ENCODE results near the gene BSG. TPM values are rescaled to one million over a fixed set of nuclear protein-coding genes. Genes with fewer than 3 reads are reported as not detected.

BSG gene
- total and polyA plus RNA-seq, 2 of the 4 experiments (the other 2 are of a cell fraction): 130 to 698 TPM

- H2BK15ac ChIP-seq (ENCODE audit: low read depth, low read length): no peak overlapping the region
- H2AFZ ChIP-seq (replicated peaks; ENCODE audit: low read length, poor library complexity): no peak overlapping the region
- no peak overlapping the region for H3K18ac ChIP-seq (ENCODE audit: low read depth, low read length)
- no peak for TF ChIP-seq RCOR1 (IDR thresholded peaks at IDR 0.05; ENCODE audit: insufficient replicate concordance, low read length)
- TF ChIP-seq MXI1 (IDR thresholded peaks at IDR 0.05; ENCODE audit: borderline replicate concordance, low read depth, low read length): no peak
- no peak for TF ChIP-seq RFX5 (IDR thresholded peaks at IDR 0.05; ENCODE audit: low read depth, low read length)
- TF ChIP-seq BHLHE40 (IDR thresholded peaks at IDR 0.05; ENCODE audit: low read depth, low read length): no peak
- no peak for TF ChIP-seq USF2 (IDR thresholded peaks at IDR 0.05; ENCODE audit: low read depth, low read length)
- no peak for TF ChIP-seq MAFK (IDR thresholded peaks at IDR 0.05; ENCODE audit: low read depth, low read length)
- no peak for TF ChIP-seq MAZ (IDR thresholded peaks at IDR 0.05; ENCODE audit: borderline replicate concordance, low read depth, low read length)
- TF ChIP-seq SMC3 (IDR thresholded peaks at IDR 0.05; ENCODE audit: low read depth, low read length): no peak
- no peak for TF ChIP-seq CTCF (conservative IDR thresholded peaks at IDR 0.05; ENCODE audit: low read depth, low read length)
- TF ChIP-seq CHD1 (IDR thresholded peaks at IDR 0.05; ENCODE audit: low read depth, low read length): no peak
- H2BK20ac ChIP-seq (ENCODE audit: low read depth, low read length): no peak overlapping the region
- no peak overlapping the region for H2BK5ac ChIP-seq (ENCODE audit: low read depth, low read length, poor library complexity, severe bottlenecking)
- no peaks in the 10 kb centered on the region for H3K9me3 ChIP-seq (ENCODE audit: control insufficient read depth, insufficient read depth, low read length)
- H3K56ac ChIP-seq (ENCODE audit: extremely low read depth, insufficient read depth, low read length): no peak overlapping the region
- peaks cover 7% of the 10 kb centered on the region; the same call in 1 of the 2 replicates for H3K4me1 ChIP-seq (ENCODE audit: control insufficient read depth, insufficient read depth, low read length)
- no peak overlapping the region for H3K23ac ChIP-seq (ENCODE audit: low read depth, low read length)
- no peaks in the 10 kb centered on the region for H3K36me3 ChIP-seq (ENCODE audit: control insufficient read depth, insufficient read depth, low read length)
- no peak overlapping the region for H3K4ac ChIP-seq (ENCODE audit: low read depth, low read length)
- H3K4me3 ChIP-seq (ENCODE audit: insufficient read depth, low read depth, low read length): no peak overlapping the region
- no peak overlapping the region for H2AK5ac ChIP-seq (ENCODE audit: low read depth, low read length)
- H2BK120ac ChIP-seq (ENCODE audit: low read depth, low read length): no peak overlapping the region
- dilution Hi-C loops (cut with HindIII; ENCODE audit: low sequenced_read_pairs, unreplicated experiment) (no loop called here), in situ Hi-C loops (cut with MboI; ENCODE audit: low sequenced_read_pairs) (no loop called here), intact Hi-C loops (cut with micrococcal nuclease) (no loop called here)
- CTCF ChIA-PET: no interaction called here
- POLR2A ChIA-PET (ENCODE audit: unreplicated experiment): no interaction called here
- no TSS peak for BruUV-seq (replicated peaks)
- no CpG with 5 or more reads among the region's 14 CpGs for WGBS, 2 experiments (ENCODE audit: extremely low coverage in 2 of 2, insufficient read length in 1 of 2)
- H4K91ac ChIP-seq (ENCODE audit: insufficient read depth, low read depth, low read length): no peak overlapping the region
- no peak for ATAC-seq (ENCODE audit: low read depth)
- no peak overlapping the region for H3K9ac ChIP-seq (ENCODE audit: low read depth, low read length)
- no peaks in the 10 kb centered on the region for H3K27me3 ChIP-seq (ENCODE audit: control insufficient read depth, insufficient read depth, low read length)
- no peak overlapping the region for H3K27ac ChIP-seq (ENCODE audit: insufficient read depth, low read length)
- H3K9me1 ChIP-seq (ENCODE audit: insufficient read depth, low read length): no peaks in the 10 kb centered on the region
- no peak overlapping the region for H2AK9ac ChIP-seq (replicated peaks; ENCODE audit: low read depth, low read length, poor library complexity)
- no peaks in the 10 kb centered on the region for H3K79me1 ChIP-seq (ENCODE audit: low read depth in 1 of 2, low read length in 2 of 2)
- DNase-seq: no peak
- H4K5ac ChIP-seq (ENCODE audit: low read depth, low read length): no peak overlapping the region
- no peak overlapping the region for H4K8ac ChIP-seq (ENCODE audit: low read depth in 2 of 2, low read length in 2 of 2)
- H3K4me2 ChIP-seq (ENCODE audit: low read depth, low read length): no peak overlapping the region
- H4K20me1 ChIP-seq (ENCODE audit: insufficient read depth, low read length): no peaks in the 10 kb centered on the region
- no peak overlapping the region for H3K14ac ChIP-seq (replicated peaks; ENCODE audit: low read depth, low read length)
Observed at GRCh38 chr19:555474-555808, 17.0 kb upstream of the BSG start.
